Calu3 (cell line): ENCODE measurements around the gene LONP1. TPM values are rescaled to one million over a fixed set of nuclear protein-coding genes. Genes with fewer than 3 reads are reported as not detected.
"Not testable (repeated sequence)": the region's sequence is repeated elsewhere in the genome, so short reads cannot be mapped to it uniquely, and the experiment has no call there.

Experiments used
- BruUV-seq: library from RNA; stranded (reverse); fragments of 400-500 nt; replicated peaks from 2 replicates; lab custom pipeline; 2021; lab: Mats Ljungman, UMichigan
- CTCF ChIA-PET: fragments of 300-600 bp; sonication (Branson Sonifier 250); formaldehyde crosslinking; loops from one replicate; lab custom pipeline; 2022; ENCODE audit warnings: antibody characterized with exemption; lab: Charles Lee
- DNase-seq: peaks from one replicate; pipeline ENCODE4 v3.0.0; 2022
- H3K27ac Mint-ChIP-seq: one replicate; pipeline ENCODE4 v1.8.0; 2022; ENCODE audit warnings: mixed read lengths; ENCODE audit not compliant: unreplicated experiment
- H3K27me3 Mint-ChIP-seq: one replicate; pipeline ENCODE4 v1.8.0; 2022; ENCODE audit warnings: mixed read lengths; ENCODE audit not compliant: unreplicated experiment
- H3K36me3 Mint-ChIP-seq: one replicate; pipeline ENCODE4 v1.8.0; 2022; ENCODE audit warnings: mild to moderate bottlenecking, moderate library complexity, mixed read lengths; ENCODE audit not compliant: insufficient read depth, unreplicated experiment
- H3K4me1 Mint-ChIP-seq: one replicate; pipeline ENCODE4 v1.8.0; 2022; ENCODE audit warnings: mild to moderate bottlenecking, low read depth, mixed read lengths; ENCODE audit not compliant: unreplicated experiment
- H3K4me3 Mint-ChIP-seq: one replicate; pipeline ENCODE4 v1.8.0; 2022; ENCODE audit warnings: mild to moderate bottlenecking, low read depth, moderate library complexity, mixed read lengths; ENCODE audit not compliant: unreplicated experiment
- H3K9me3 Mint-ChIP-seq: one replicate; pipeline ENCODE4 v1.8.0; 2022; ENCODE audit warnings: low read depth, mixed read lengths; ENCODE audit not compliant: unreplicated experiment
- intact Hi-C: fragments of 100-400 bp; cut with micrococcal nuclease; formaldehyde crosslinking; loops from one replicate; pipeline ENCODE4 v1.10.0; 2022; ENCODE audit not compliant: unreplicated experiment
- total RNA-seq: library from RNA; stranded (reverse); gene quantifications from 2 replicates; pipeline ENCODE4 v1.2.3, GENCODE V29; 2022
- TF ChIP-seq, protein P1 (sequence below): fragments of 200-600 bp; IDR thresholded peaks from one replicate; pipeline ENCODE4 v1.8.0; 2022; ENCODE audit warnings: antibody characterized with exemption; ENCODE audit not compliant: unreplicated experiment

LONP1 gene
- total RNA-seq, 1 experiment from 2014 or later: 92.8 TPM

DNA sequence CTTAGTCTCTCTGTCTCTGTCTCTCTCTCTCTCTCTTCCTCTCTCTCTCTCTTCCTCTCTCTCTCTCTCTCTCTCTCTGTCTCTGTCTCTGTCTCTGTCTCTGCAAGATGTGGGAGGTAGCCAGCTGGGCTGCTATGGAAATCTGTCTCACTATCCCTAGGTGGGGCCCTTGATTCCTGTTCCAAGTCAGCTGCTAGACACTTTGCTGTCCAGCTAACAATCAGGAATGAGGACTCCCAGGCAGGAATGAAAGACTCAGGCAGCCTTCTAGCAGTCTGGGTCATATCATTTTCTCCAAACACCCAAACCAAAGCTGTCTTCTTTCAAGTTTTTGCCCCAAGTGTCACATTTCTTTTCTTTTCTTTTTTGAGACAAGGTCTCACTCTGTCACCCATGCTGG is 23.7 kb upstream of the LONP1 start:
- Mint-ChIP-seq H3K4me1 (no peaks in the 10 kb centered on the region), H3K27me3 (peaks cover 21% of the 10 kb centered on the region), H3K36me3 (no peaks in the 10 kb centered on the region), H3K4me3 (no peak overlapping the region), H3K9me3 (no peaks in the 10 kb centered on the region), H3K27ac (no peak overlapping the region)
- no peak for DNase-seq
- TF ChIP-seq, protein P1, sequence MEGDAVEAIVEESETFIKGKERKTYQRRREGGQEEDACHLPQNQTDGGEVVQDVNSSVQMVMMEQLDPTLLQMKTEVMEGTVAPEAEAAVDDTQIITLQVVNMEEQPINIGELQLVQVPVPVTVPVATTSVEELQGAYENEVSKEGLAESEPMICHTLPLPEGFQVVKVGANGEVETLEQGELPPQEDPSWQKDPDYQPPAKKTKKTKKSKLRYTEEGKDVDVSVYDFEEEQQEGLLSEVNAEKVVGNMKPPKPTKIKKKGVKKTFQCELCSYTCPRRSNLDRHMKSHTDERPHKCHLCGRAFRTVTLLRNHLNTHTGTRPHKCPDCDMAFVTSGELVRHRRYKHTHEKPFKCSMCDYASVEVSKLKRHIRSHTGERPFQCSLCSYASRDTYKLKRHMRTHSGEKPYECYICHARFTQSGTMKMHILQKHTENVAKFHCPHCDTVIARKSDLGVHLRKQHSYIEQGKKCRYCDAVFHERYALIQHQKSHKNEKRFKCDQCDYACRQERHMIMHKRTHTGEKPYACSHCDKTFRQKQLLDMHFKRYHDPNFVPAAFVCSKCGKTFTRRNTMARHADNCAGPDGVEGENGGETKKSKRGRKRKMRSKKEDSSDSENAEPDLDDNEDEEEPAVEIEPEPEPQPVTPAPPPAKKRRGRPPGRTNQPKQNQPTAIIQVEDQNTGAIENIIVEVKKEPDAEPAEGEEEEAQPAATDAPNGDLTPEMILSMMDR: no peak
- CTCF ChIA-PET: no interaction called here
- intact Hi-C loops: no loop called here
- BruUV-seq: no TSS peak

DNA sequence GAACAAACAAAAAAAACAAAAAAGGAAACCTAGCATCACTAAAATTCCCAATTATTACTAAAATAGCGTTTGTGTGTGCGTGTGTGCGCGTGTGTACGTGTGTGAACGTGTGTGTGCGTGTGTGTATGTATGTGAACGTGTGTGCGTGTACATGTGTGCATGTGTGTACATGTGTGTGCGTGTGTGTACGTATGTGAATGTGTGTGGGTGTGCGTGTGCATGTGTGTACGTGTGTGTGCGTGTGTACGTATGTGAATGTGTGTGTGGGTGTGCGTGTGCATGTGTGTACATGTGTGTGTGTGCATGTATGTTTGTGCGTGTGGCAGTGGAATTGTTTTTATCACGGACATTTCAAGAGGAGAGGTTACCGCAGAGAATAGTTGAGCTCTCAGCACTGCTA is 22.1 kb upstream of the LONP1 start:
- Mint-ChIP-seq H3K27me3 (peaks cover 21% of the 10 kb centered on the region), H3K4me3 (no peak overlapping the region), H3K9me3 (no peaks in the 10 kb centered on the region), H3K27ac (no peak overlapping the region), H3K4me1 (no peaks in the 10 kb centered on the region), H3K36me3 (no peaks in the 10 kb centered on the region)
- DNase-seq: no peak
- intact Hi-C loops: no loop called here
- TF ChIP-seq, protein P1: no peak
- BruUV-seq: no TSS peak
- CTCF ChIA-PET: no interaction called here

DNA sequence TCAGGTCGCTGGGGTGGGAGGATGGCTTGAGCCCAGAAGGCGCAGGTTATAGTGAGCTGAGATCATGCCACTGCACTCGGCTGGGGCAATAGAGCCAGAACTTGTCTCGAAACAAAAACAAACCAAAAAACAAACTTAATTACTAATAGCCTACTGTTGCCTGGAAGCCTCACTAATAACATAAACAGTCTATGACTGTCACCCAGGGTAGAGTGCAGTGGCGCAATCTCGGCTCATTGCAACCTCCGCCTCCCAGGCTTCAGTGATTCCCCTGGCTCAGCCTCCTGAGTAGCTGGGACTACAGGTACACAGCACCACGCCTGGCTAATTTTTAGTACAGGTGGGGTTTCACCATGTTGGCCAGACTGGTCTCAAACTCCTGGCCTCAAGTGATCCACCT is 18.5 kb upstream of the LONP1 start:
- Mint-ChIP-seq H3K4me3 (no peak overlapping the region), H3K36me3 (no peaks in the 10 kb centered on the region), H3K27me3 (peaks cover 19% of the 10 kb centered on the region), H3K9me3 (no peaks in the 10 kb centered on the region), H3K4me1 (no peaks in the 10 kb centered on the region), H3K27ac (no peak overlapping the region)
- TF ChIP-seq, protein P1: no peak
- DNase-seq: no peak
- BruUV-seq: no TSS peak
- intact Hi-C loops: no loop called here
- CTCF ChIA-PET: no interaction called here

DNA sequence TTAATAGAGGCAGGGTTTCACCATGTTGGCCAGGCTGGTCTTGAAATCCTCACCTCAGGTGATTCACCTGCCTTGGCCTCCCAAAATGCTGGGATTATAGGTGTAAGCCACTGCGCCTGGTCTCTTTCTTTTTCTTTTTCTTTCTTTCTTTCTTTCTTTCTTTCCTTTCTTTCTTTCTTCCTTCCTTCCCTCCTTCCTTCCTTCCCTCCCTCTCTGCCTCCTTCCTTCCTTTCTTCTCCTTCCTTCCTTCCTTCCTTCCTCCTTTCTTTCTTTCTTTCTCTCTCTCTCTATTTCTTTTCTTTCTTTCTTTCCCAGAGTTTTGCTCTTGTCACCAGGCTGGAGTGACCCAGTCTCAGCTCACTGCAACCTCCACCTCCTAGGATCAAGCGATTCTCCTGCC is 13.2 kb upstream of the LONP1 start:
- BruUV-seq, CTCF ChIA-PET: not testable (repeated sequence)

DNA sequence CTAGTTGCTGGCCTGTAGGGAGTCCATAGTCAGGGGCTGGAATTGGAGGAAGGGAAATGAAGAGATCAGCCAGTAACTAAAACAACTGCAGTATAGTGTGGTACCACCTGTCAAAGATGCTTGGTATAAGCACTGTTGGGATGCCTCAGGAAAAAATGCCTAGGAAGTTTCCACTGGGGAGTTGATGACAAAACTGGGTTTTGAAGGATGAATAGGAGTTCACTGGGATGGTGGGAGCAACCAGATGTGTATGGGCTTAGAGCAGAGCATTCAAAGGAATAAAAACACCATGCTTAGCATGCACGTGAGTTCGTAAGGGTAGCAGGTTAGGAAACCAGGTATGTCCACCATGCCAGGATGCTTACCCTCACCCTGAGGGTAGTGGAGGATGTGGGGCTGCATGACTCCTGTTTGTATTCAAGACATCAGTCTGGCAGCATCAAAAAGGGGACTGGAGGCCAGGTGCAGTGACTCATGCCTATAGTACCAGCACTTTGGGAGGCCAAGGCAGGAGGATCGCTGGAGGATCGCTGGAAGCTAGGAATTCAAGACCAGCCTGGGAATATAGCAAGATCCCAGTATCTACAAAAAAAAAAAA is 7.6 kb upstream of the LONP1 start:
- CTCF ChIA-PET: no interaction called here
- no peaks in the 10 kb centered on the region for H3K9me3 Mint-ChIP-seq
- H3K27ac Mint-ChIP-seq: no peak overlapping the region
- DNase-seq: no peak
- no peaks in the 10 kb centered on the region for H3K36me3 Mint-ChIP-seq
- no peaks in the 10 kb centered on the region for H3K4me1 Mint-ChIP-seq
- H3K4me3 Mint-ChIP-seq: no peak overlapping the region
- peaks cover under 1% of the 10 kb centered on the region for H3K27me3 Mint-ChIP-seq
- intact Hi-C loops: no loop called here
- no TSS peak for BruUV-seq
- TF ChIP-seq, protein P1: no peak

More for the DNA sequence above, 13.2 kb upstream of the LONP1 start:
- H3K4me1 Mint-ChIP-seq, H3K36me3 Mint-ChIP-seq, H3K27ac Mint-ChIP-seq, DNase-seq, intact Hi-C loops, H3K9me3 Mint-ChIP-seq, H3K4me3 Mint-ChIP-seq: not testable (repeated sequence)
- peaks cover 14% of the 10 kb centered on the region for H3K27me3 Mint-ChIP-seq
